Parathyroid adenoma (tissue), 2 donors: ENCODE measurements around the gene ZIC4.

ENCODE experiments used
- H2AFZ ChIP-seq: fragments of 300-600 bp; sonication (generic); one replicate; pipeline ENCODE4 v1.7.0; 2017; ENCODE audit warnings: antibody characterized with exemption, mild to moderate bottlenecking
- H3K27ac ChIP-seq: fragments of 300-600 bp; sonication (generic); one replicate; pipeline ENCODE4 v1.7.0; 2017
- H3K27me3 ChIP-seq: fragments of 300-600 bp; sonication (generic); one replicate; pipeline ENCODE4 v1.7.0; 2017; ENCODE audit warnings: low read length; ENCODE audit not compliant: control insufficient read depth, insufficient read depth
- H3K36me3 ChIP-seq: fragments of 300-600 bp; sonication (generic); one replicate; pipeline ENCODE4 v1.7.0; 2017; ENCODE audit warnings: low read length; ENCODE audit not compliant: control insufficient read depth, insufficient read depth
- H3K4me1 ChIP-seq: fragments of 300-600 bp; sonication (generic); one replicate; pipeline ENCODE4 v1.7.0; 2017; ENCODE audit warnings: control low read depth
- H3K4me2 ChIP-seq: fragments of 300-600 bp; sonication (generic); one replicate; pipeline ENCODE4 v1.7.0; 2017; ENCODE audit warnings: low read length
- H3K4me3 ChIP-seq: fragments of 300-600 bp; sonication (generic); one replicate; pipeline ENCODE4 v1.7.0; 2017; ENCODE audit warnings: low read depth, low read length
- H3K79me2 ChIP-seq: fragments of 300-600 bp; sonication (generic); one replicate; pipeline ENCODE4 v1.7.0; 2017; ENCODE audit warnings: control low read depth
- H3K9ac ChIP-seq: fragments of 300-600 bp; sonication (generic); one replicate; pipeline ENCODE4 v1.7.0; 2017; ENCODE audit warnings: mild to moderate bottlenecking
- H3K9me3 ChIP-seq: fragments of 300-600 bp; sonication (generic); one replicate; pipeline ENCODE4 v1.7.0; 2017; ENCODE audit warnings: low read length; ENCODE audit not compliant: control insufficient read depth
- CTCF ChIP-seq: fragments of 300-600 bp; sonication (generic); IDR thresholded peaks from one replicate; pipeline ENCODE4 v1.7.0; 2017; ENCODE audit warnings: antibody characterized with exemption, mild to moderate bottlenecking
- donor health status: primary hyperparathyroidism.

ZIC4 gene

GRCh38 chr3:147402159-147402558 is 4.2 kb downstream of the ZIC4 start:
- H3K4me2 ChIP-seq = no peak overlapping the region
- H3K9me3 ChIP-seq = no peaks in the 10 kb centered on the region
- peaks cover 6% of the 10 kb centered on the region for H3K27me3 ChIP-seq
- no peaks in the 10 kb centered on the region for H3K36me3 ChIP-seq
- H3K9ac ChIP-seq = no peak overlapping the region
- H3K79me2 ChIP-seq = no peaks in the 10 kb centered on the region
- no peak overlapping the region for H3K4me3 ChIP-seq
- no peak for TF ChIP-seq CTCF
- H3K27ac ChIP-seq = no peak overlapping the region
- no peak overlapping the region for H2AFZ ChIP-seq
- no peaks in the 10 kb centered on the region for H3K4me1 ChIP-seq

- Histone ChIP-seq H3K27me3 (peaks cover 6% of the 10 kb centered on the region), H3K9ac (no peak overlapping the region), H3K36me3 (no peaks in the 10 kb centered on the region), H2AFZ (no peak overlapping the region), H3K9me3 (no peaks in the 10 kb centered on the region), H3K4me2 (no peak overlapping the region), H3K27ac (no peak overlapping the region), H3K4me1 (no peaks in the 10 kb centered on the region), H3K79me2 (no peaks in the 10 kb centered on the region), H3K4me3 (no peak overlapping the region)
- TF ChIP-seq CTCF = no peak
Observed at GRCh38 chr3:147401421-147401820, 4.9 kb downstream of the ZIC4 start.

DNA sequence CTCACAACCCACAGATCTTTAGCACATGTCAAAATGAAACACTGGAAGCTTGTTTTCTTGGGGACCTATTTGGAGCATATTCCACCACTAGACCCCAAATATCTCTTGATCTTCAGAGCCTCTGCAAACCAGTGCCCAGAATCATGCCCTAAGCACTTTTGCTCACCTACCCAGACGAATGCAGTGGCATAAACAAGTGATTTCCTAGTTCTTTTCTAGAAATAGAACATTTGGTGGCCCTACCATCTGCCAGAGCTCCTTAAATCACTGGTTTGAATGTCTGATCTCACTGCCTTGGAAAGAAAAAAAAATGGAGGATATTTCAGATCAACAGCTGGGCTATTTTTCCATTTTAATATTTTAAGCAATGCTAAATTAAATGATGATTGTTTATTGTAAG is 5.3 kb downstream of the ZIC4 start:
- no peaks in the 10 kb centered on the region for H3K79me2 ChIP-seq
- H3K9me3 ChIP-seq = no peaks in the 10 kb centered on the region
- H2AFZ ChIP-seq = no peak overlapping the region
- no peaks in the 10 kb centered on the region for H3K4me1 ChIP-seq
- no peak for TF ChIP-seq CTCF
- H3K27ac ChIP-seq = no peak overlapping the region
- H3K4me2 ChIP-seq = no peak overlapping the region
- no peaks in the 10 kb centered on the region for H3K36me3 ChIP-seq
- no peak overlapping the region for H3K9ac ChIP-seq
- no peak overlapping the region for H3K4me3 ChIP-seq
- peaks cover 6% of the 10 kb centered on the region for H3K27me3 ChIP-seq

DNA sequence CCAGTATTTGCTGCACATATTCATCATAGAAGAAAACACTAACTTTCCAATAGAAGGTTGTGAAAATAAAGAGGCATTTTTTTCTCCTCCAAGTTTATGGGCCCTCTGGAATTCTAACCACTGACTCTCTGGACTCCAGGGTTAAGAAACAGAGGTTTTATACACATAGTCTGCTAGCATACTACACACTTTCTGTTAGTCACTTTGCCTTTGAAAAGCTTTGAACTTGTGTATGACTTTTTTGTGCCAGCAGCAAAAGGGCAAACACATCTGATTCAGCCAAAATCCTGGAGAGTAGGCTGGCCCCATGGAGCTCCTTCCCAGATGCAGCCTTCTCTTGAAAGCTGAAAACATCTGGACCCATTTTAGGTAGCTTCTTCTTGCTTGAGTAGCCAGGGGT is 6.2 kb downstream of the ZIC4 start:
- Histone ChIP-seq H2AFZ (no peak overlapping the region), H3K27me3 (peaks cover 6% of the 10 kb centered on the region), H3K9me3 (no peaks in the 10 kb centered on the region), H3K4me2 (no peak overlapping the region), H3K4me1 (no peaks in the 10 kb centered on the region), H3K9ac (no peak overlapping the region), H3K79me2 (no peaks in the 10 kb centered on the region), H3K4me3 (no peak overlapping the region), H3K36me3 (no peaks in the 10 kb centered on the region), H3K27ac (no peak overlapping the region)
- TF ChIP-seq CTCF = no peak

GRCh38 chr3:147398813-147399534 is 7.4 kb downstream of the ZIC4 start:
- no peak overlapping the region for H3K4me2 ChIP-seq
- no peaks in the 10 kb centered on the region for H3K9me3 ChIP-seq
- H3K9ac ChIP-seq = no peak overlapping the region
- no peak for TF ChIP-seq CTCF
- no peaks in the 10 kb centered on the region for H3K79me2 ChIP-seq
- H3K27me3 ChIP-seq = peaks cover 6% of the 10 kb centered on the region
- H2AFZ ChIP-seq = no peak overlapping the region
- H3K4me1 ChIP-seq = no peaks in the 10 kb centered on the region
- no peaks in the 10 kb centered on the region for H3K36me3 ChIP-seq
- no peak overlapping the region for H3K27ac ChIP-seq
- H3K4me3 ChIP-seq = no peak overlapping the region
